Mesothelial cell of epicardium (in vitro differentiated cells): ENCODE data around the gene EPG5. TPM values are rescaled to one million over a fixed set of nuclear protein-coding genes. Genes with fewer than 3 reads are reported as not detected.

ENCODE experiments used
- DNase-seq, 2 experiments: peaks; one replicate each; pipeline ENCODE4 v3.0.0; 2021; ENCODE audit warnings: low spot score in 2 of 2; ENCODE audit not compliant: unreplicated experiment in 2 of 2
- H3K27ac Mint-ChIP-seq: 2 replicates; pipeline ENCODE4 v1.8.0; 2021; ENCODE audit warnings: mixed read lengths
- H3K27me3 Mint-ChIP-seq: 2 replicates; pipeline ENCODE4 v1.8.0; 2021; ENCODE audit warnings: low read depth, mixed read lengths
- H3K36me3 Mint-ChIP-seq: 2 replicates; pipeline ENCODE4 v1.8.0; 2021; ENCODE audit warnings: mixed read lengths
- H3K4me1 Mint-ChIP-seq: 2 replicates; pipeline ENCODE4 v1.8.0; 2021; ENCODE audit warnings: mixed read lengths
- H3K4me3 Mint-ChIP-seq: 2 replicates; pipeline ENCODE4 v1.8.0; 2021; ENCODE audit warnings: mild to moderate bottlenecking, moderate library complexity, mixed read lengths
- H3K9me3 Mint-ChIP-seq: 2 replicates; pipeline ENCODE4 v1.8.0; 2021; ENCODE audit warnings: mixed read lengths
- total RNA-seq: library from RNA; stranded (reverse); gene quantifications from 3 replicates; pipeline ENCODE4 v1.2.1, GENCODE V29; 2021
- TF ChIP-seq, protein P1 (sequence below): fragments of 200-600 bp; sonication (generic); IDR thresholded peaks from one replicate; pipeline ENCODE4 v1.5.0; 2021; ENCODE audit warnings: antibody characterized with exemption; ENCODE audit not compliant: unreplicated experiment

Gene EPG5
- total RNA-seq, 1 donor from 2014 or later: 39.3 TPM

DNA sequence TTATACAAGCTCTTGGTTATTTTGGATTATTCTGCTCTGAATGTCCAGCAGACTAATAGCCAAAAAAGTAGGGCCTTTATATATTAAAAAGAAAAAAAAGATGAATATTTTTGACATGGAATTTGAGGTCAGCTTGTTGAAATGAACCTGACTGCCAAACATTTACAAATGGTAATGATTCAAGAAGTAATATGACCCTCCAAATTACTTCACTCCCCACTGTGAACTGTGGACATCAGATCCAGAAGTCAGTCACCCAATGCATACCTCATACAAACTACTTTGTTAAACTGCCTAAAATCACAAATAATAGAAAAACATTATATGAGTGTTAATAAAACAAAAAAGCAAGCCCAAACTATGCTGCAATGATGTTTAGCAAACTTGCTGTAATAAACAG, 10.0 kb downstream of the EPG5 start:
- peaks cover 18% of the 10 kb centered on the region for H3K36me3 Mint-ChIP-seq
- no peaks in the 10 kb centered on the region for H3K9me3 Mint-ChIP-seq
- no peak overlapping the region for H3K4me3 Mint-ChIP-seq
- H3K27me3 Mint-ChIP-seq: no peaks in the 10 kb centered on the region
- H3K4me1 Mint-ChIP-seq: no peaks in the 10 kb centered on the region
- no peak for DNase-seq
- H3K27ac Mint-ChIP-seq: no peak overlapping the region
- TF ChIP-seq, protein P1, sequence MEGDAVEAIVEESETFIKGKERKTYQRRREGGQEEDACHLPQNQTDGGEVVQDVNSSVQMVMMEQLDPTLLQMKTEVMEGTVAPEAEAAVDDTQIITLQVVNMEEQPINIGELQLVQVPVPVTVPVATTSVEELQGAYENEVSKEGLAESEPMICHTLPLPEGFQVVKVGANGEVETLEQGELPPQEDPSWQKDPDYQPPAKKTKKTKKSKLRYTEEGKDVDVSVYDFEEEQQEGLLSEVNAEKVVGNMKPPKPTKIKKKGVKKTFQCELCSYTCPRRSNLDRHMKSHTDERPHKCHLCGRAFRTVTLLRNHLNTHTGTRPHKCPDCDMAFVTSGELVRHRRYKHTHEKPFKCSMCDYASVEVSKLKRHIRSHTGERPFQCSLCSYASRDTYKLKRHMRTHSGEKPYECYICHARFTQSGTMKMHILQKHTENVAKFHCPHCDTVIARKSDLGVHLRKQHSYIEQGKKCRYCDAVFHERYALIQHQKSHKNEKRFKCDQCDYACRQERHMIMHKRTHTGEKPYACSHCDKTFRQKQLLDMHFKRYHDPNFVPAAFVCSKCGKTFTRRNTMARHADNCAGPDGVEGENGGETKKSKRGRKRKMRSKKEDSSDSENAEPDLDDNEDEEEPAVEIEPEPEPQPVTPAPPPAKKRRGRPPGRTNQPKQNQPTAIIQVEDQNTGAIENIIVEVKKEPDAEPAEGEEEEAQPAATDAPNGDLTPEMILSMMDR: no peak

DNA sequence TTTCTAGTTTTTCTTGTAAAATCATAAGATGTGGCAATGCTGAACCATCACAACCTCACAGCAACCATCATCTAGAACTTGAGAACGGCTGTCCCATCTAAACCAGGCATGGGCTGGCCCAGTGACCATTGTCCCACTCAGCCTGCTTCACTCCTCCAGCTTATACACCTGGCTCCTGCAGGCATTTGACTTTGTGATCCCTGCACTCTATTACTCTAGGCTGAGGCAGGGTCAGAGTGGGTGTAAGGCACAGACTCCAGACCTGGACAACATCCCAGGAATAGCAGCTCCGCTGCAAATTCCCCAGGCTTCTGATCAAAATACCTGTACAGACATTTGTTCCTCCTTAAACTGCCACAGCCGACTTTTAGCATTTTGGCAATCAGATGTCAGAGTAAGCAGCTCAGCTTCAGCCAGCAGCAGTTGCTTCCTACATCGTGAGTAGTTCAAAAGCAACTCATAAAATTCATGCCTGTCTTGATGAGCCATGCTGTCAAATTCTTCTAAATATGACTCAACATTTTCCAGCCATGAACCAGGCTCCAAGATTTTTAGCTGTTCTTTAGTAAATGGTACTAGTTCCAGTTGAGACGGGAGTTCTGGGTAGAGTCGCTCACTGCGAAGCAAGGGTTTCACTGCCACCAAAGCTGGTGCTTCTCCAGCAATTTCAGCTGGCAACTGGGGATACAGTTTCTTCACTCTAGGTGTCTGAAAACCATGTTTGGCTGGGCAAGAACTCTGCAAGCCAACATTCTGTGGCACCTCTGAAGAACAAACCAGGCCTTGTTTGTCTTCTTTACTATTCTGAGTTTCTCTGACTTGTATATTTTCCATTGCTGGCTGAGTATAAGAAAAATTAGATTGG, 12.8 kb downstream of the EPG5 start:
- no peak for DNase-seq
- Mint-ChIP-seq H3K4me3 (no peak overlapping the region), H3K27me3 (no peaks in the 10 kb centered on the region), H3K9me3 (no peaks in the 10 kb centered on the region), H3K27ac (no peak overlapping the region), H3K4me1 (no peaks in the 10 kb centered on the region), H3K36me3 (peaks cover 30% of the 10 kb centered on the region)
- TF ChIP-seq, protein P1: no peak

DNA sequence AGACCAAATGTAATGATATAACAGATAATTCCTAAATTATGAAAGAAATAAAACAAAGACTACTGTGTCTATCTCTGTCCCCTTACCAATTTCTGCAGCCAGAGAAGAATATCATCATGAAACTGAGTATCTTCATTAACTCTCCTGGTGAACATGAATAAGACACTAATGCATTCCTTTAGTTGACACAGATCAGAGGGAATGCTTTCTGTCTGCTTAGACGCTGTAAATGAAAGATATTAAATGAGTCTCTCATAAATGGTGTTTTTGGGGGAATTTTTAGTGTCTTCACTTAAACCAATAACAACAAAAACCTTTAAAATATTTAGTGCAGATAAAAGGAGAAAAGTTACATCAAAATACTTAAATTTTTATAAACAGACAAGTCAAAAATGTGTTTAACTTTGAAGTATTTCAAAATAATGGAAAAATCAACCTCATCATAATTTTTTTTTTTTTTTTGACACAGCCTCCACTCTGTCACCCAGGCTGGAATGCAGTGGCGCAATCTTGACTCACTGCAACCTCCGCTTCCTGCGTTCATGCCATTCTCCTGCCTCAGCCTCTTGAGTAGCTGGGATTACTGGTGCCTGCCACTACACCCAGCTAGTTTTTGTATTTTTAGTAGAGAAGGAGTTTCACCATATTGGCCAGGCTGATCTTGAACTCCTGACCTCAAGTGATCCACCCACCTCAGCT, 16.0 kb downstream of the EPG5 start:
- no peaks in the 10 kb centered on the region for H3K4me1 Mint-ChIP-seq
- no peaks in the 10 kb centered on the region for H3K9me3 Mint-ChIP-seq
- H3K4me3 Mint-ChIP-seq: no peak overlapping the region
- H3K36me3 Mint-ChIP-seq: peaks cover 53% of the 10 kb centered on the region
- H3K27ac Mint-ChIP-seq: no peak overlapping the region
- no peak for DNase-seq
- TF ChIP-seq, protein P1: no peak
- no peaks in the 10 kb centered on the region for H3K27me3 Mint-ChIP-seq

DNA sequence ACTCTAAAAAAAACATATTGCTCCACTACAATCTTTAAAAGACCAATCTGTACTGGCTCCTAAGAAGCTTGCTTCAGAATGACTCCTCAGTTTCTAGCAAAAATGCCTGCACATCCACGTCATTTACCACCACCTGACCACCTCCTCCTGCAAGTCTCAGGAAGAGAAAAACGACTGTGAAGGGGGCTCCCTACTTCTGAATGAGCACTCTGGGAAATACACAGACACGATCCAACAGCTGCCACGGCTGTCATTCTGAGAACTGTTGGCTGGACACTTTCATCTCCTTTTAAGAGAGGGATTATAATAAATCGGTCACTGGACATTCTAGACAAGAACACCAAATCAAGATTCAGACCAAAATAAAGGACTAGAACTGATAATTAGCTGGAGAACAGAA, 21.5 kb downstream of the EPG5 start:
- Mint-ChIP-seq H3K27me3 (no peaks in the 10 kb centered on the region), H3K27ac (no peak overlapping the region), H3K4me1 (no peaks in the 10 kb centered on the region), H3K9me3 (no peaks in the 10 kb centered on the region), H3K36me3 (peaks cover 62% of the 10 kb centered on the region), H3K4me3 (no peak overlapping the region)
- no peak for DNase-seq
- TF ChIP-seq, protein P1: no peak

DNA sequence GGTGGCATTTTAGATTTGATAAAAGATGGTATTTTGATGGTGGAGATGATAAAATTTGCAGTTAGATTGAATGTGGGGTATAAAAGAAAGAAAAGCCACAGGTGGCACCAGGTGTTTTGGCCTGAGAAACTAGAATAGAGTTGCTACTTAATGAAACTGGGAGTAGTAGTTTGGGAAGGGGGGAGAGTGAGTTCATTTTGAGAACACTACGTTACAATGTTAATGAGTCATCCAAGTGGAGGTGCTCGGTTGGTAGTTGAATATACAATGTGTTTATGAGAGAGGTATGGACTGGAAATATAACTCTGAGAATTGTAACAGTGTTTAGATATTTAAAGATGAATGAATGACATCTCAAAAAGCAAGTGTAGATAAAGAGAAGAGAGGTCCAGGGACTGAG, 26.4 kb downstream of the EPG5 start:
- DNase-seq: no peak
- H3K9me3 Mint-ChIP-seq: no peaks in the 10 kb centered on the region
- no peak overlapping the region for H3K27ac Mint-ChIP-seq
- H3K4me3 Mint-ChIP-seq: no peak overlapping the region
- H3K4me1 Mint-ChIP-seq: no peaks in the 10 kb centered on the region
- no peaks in the 10 kb centered on the region for H3K27me3 Mint-ChIP-seq
- H3K36me3 Mint-ChIP-seq: peaks cover 54% of the 10 kb centered on the region
- TF ChIP-seq, protein P1: no peak
